NT2/D1 (cell line): ENCODE results near the gene DOCK7.

ENCODE experiments used
- SUZ12 ChIP-seq: IDR thresholded peaks from 2 replicates; pipeline ENCODE4 v1.6.1; 2011; ENCODE audit not compliant: insufficient read length, insufficient read depth; ENCODE audit errors: extremely low read depth
- ZNF274 ChIP-seq: IDR thresholded peaks from 2 replicates; pipeline ENCODE4 v1.6.1; 2011; ENCODE audit warnings: mild to moderate bottlenecking, low read depth, low read length

GRCh38 chr1:62724430-62724829 is 36.2 kb upstream of the DOCK7 start:
- no peak for TF ChIP-seq ZNF274
- TF ChIP-seq SUZ12 = no peak
